Memory B cell (primary cell): ENCODE measurements around the gene MPRIP.

Experiments used
- ATAC-seq: fragments of 150-1000 bp; cut with Tn5 transposase; 2 replicates; pipeline ENCODE4 v1.10.0; 2021; ENCODE audit warnings: low read depth, mild to moderate bottlenecking, moderate library complexity
- DNase-seq, 2 donors: peaks; one replicate each; pipeline ENCODE4 v3.0.0; 2022; ENCODE audit warnings: low spot score in 2 of 2
- H3K27ac Mint-ChIP-seq: one replicate; pipeline ENCODE4 v1.8.0; 2022; ENCODE audit warnings: mild to moderate bottlenecking, moderate library complexity, mixed read lengths
- H3K27me3 Mint-ChIP-seq: one replicate; pipeline ENCODE4 v1.8.0; 2022; ENCODE audit warnings: mixed read lengths
- H3K36me3 Mint-ChIP-seq: one replicate; pipeline ENCODE4 v1.8.0; 2022; ENCODE audit warnings: mild to moderate bottlenecking, mixed read lengths
- H3K4me1 Mint-ChIP-seq: one replicate; pipeline ENCODE4 v1.8.0; 2022; ENCODE audit warnings: mixed read lengths
- H3K4me3 Mint-ChIP-seq: one replicate; pipeline ENCODE4 v1.8.0; 2022; ENCODE audit warnings: mild to moderate bottlenecking, moderate library complexity, mixed read lengths
- H3K9me3 Mint-ChIP-seq: one replicate; pipeline ENCODE4 v1.8.0; 2022; ENCODE audit warnings: mixed read lengths

The MPRIP gene

DNA sequence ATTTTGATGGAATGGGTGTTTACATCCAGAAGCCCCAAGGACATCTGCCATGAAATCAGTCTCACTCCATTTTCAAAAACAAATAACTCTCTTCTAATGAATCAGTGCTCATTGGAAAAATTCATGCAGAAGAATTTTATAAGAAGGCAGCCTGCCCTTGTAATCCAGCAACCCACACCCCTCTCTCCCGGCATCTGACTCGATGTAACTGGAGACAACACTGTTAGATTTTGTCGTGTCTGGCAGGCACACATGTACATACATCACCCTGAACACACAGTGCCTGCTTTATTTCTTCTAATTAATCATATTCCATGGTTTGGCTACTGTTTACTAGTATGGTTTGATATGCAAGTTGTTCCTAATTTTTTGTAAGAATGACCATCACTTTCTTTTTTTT is 175.7 kb downstream of the MPRIP start:
- Mint-ChIP-seq H3K27me3 (no peaks in the 10 kb centered on the region), H3K27ac (no peak overlapping the region), H3K4me3 (no peak overlapping the region), H3K4me1 (no peaks in the 10 kb centered on the region), H3K36me3 (peaks cover 30% of the 10 kb centered on the region), H3K9me3 (no peaks in the 10 kb centered on the region)
- no peak for DNase-seq
- ATAC-seq: no peak

DNA sequence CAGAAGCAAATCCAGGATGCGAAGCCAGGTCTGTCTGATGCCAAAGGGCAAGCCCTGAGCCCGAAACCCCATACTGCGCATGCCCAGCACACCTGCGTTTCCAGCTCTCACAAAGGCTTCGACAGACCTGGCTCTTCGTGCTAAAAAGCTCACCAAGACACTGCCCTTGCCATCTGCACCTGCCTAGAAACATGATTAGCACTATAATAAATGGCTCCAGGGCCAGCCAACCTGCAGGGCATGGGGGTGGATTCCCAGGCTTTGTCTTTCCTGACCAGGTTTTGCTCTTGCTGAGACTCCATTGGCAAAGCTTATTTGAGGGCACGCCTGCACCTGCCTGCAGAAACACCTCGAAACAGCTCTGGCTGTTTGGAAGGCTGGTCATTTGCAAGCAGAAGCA is 178.3 kb downstream of the MPRIP start:
- Mint-ChIP-seq H3K4me3 (no peak overlapping the region), H3K27me3 (no peaks in the 10 kb centered on the region), H3K4me1 (no peaks in the 10 kb centered on the region), H3K36me3 (peaks cover 39% of the 10 kb centered on the region), H3K9me3 (no peaks in the 10 kb centered on the region), H3K27ac (no peak overlapping the region)
- DNase-seq (no peak), ATAC-seq (no peak)

DNA sequence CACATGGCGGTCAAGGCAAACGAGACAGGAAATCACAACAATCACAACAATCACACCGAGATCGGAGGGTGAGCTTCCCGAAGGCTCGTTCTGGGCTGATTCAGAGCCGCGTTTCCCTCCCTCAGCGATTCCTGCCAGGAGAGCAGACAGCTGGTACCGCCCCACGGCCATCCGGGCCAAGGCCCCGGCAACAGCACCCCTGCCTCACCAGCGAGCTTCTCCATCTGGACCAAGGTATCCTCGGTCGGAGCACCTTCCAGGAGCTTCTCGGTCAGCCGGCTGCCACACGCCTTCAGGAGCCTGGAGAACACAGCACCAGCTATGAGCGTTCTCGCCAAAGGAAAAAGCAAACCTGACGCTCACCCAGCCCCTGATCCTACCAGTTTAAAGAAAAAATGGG is 179.1 kb downstream of the MPRIP start:
- DNase-seq: no peak
- H3K4me1 Mint-ChIP-seq: no peaks in the 10 kb centered on the region
- no peak overlapping the region for H3K27ac Mint-ChIP-seq
- H3K27me3 Mint-ChIP-seq: no peaks in the 10 kb centered on the region
- no peak overlapping the region for H3K4me3 Mint-ChIP-seq
- no peak for ATAC-seq
- H3K36me3 Mint-ChIP-seq: peaks cover 39% of the 10 kb centered on the region
- H3K9me3 Mint-ChIP-seq: no peaks in the 10 kb centered on the region

DNA sequence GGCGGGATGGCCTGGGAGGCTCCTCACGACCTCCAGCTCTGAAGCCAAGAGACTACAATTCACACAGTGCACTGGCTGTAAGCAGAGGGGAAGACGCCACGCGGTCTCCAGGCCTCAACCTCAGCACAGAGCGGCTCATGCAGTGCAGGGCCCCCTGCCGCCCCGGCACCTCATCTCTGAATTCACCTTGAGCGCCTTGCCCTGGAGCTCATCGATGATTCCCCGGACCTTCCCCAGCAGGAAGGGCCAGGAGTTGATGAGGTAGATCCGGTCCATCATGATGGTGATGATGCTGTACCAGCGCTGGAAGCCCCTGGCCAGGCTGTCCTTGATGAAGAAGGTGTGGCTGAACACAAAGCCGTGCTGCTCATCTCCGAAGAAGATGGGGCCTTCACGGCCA is 181.5 kb downstream of the MPRIP start:
- no peak overlapping the region for H3K4me3 Mint-ChIP-seq
- ATAC-seq: no peak
- H3K27ac Mint-ChIP-seq: no peak overlapping the region
- no peaks in the 10 kb centered on the region for H3K4me1 Mint-ChIP-seq
- no peaks in the 10 kb centered on the region for H3K27me3 Mint-ChIP-seq
- H3K9me3 Mint-ChIP-seq: no peaks in the 10 kb centered on the region
- peaks cover 35% of the 10 kb centered on the region for H3K36me3 Mint-ChIP-seq
- no peak for DNase-seq

DNA sequence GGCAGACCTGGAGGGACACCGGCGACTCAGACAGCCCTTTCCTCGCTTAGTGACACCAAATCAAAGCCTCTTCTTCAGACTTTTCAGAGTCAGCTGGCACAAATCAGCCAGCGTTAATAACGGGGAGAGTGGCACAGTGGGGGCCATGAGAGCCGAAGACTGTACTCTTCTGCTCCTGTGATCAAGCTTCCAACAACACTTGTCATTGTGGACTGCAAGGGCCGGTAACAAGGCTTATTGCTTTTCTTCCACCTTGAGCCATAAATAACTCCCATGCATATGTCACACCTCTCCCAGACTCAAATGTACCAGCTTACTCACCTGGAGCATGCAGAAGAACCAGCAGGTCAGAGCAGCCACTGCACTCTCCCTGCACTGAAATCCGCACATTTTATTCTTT is 181.9 kb downstream of the MPRIP start:
- Mint-ChIP-seq H3K4me1 (no peaks in the 10 kb centered on the region), H3K4me3 (no peak overlapping the region), H3K36me3 (peaks cover 37% of the 10 kb centered on the region), H3K9me3 (no peaks in the 10 kb centered on the region), H3K27me3 (no peaks in the 10 kb centered on the region), H3K27ac (no peak overlapping the region)
- DNase-seq: no peak
- ATAC-seq: no peak

DNA sequence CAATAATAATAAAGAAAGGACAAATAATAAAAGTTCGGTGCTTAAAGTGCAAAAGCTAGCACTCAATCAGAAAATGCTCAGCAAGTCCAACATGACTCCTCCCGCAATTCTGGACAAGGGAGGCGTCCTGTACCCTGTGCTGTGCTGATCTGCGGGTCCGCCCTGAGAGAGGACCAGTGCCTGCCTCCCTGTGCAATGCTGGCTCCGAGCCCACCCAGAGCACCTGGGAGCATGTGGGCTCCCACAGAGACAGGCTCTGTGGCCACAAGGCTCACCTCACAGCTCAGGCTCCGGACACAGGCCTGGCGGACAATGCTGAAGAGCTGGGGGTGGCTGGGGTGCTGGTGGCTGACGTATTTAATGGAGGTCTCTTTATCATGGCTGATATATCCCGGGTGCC is 183.6 kb downstream of the MPRIP start:
- DNase-seq (no peak), ATAC-seq (no peak)
- Mint-ChIP-seq H3K36me3 (peaks cover 38% of the 10 kb centered on the region), H3K27ac (no peak overlapping the region), H3K9me3 (no peaks in the 10 kb centered on the region), H3K4me1 (no peaks in the 10 kb centered on the region), H3K4me3 (no peak overlapping the region), H3K27me3 (no peaks in the 10 kb centered on the region)

DNA sequence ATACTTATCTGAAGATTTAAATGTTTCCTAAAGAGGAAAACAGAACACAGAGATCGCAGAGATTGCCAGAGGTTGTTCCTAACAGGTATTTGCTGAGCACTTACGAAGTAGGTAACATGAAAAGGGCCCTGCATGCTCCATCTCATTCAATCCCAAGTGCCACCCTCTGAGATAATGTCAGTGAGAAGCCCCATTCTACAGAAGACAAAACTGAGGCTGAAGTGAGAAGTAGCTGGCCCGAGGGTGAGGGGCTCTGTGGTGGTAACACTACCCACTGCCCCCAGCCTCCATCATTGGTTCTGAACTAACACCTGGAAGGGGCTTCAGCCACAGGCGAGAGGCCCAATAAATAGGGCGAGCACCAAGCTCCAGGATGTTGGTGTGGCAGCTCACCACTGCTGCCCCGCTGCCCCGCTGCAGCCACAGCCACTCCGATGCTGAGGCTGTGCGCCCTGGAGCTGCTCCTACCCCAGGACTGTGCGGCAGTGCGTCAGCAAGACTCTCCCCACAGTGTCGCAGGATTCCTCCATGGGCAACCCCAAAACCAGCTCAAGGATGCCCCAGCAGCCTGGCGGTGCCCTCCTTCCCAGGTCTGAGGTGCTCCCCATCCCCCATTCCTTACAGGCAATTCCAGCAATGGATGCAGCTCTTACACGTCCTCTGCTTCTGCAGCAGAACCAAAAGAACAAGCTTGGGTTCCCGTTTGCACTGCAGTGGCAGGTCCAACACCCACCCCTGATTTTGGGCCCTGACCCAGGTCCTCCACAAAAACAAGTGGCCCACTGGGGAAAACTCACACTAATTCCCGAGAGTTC is 184.4 kb downstream of the MPRIP start:
- Mint-ChIP-seq H3K27ac (no peak overlapping the region), H3K9me3 (no peaks in the 10 kb centered on the region), H3K36me3 (peaks cover 38% of the 10 kb centered on the region), H3K4me1 (peaks cover under 1% of the 10 kb centered on the region), H3K4me3 (no peak overlapping the region), H3K27me3 (no peaks in the 10 kb centered on the region)
- DNase-seq: no peak
- no peak for ATAC-seq

DNA sequence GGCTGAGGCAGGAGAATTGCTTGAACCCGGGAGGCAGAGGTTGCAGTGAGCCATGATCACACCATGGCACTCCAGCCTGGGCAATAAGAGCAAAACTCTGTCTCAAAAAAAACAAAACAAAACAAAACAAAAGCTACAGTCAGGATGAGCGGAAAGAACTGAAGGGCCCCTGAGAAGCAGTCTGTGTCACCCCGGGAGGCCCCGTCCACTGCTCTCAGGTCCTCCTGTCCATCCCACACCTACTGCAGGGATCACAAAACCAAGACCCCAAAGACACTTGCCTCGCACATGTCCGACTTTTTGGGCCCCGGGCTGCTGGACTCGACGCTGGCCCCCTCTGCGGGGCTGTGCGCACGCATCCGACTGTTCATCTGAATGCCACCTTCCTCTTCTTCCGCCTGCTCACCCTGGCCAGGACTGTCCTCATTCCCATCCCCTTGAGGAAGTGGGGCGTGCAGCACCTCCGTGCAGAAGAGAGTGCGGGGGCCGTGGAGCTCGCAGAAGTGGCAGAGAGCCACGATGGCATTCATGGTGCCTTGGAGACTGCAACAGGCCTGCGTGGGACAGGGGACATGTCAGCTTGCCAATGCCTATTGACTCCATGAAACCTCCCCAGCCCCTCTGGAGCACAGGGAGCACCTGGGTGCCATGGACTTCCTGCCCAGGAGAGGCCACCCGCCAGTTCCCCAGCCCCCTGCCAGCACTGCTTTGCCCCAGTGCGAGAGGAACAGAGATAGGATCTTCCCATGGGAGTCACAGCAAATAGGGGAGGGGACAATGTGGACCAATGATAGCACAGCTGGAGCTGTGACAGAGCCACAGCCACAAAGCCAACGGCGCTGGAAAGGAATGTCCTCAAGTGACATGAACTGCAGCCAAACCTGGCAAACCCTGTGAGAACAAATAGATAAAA is 185.6 kb downstream of the MPRIP start:
- Mint-ChIP-seq H3K9me3 (no peaks in the 10 kb centered on the region), H3K4me3 (no peak overlapping the region), H3K27ac (no peak overlapping the region), H3K27me3 (no peaks in the 10 kb centered on the region), H3K4me1 (peaks cover 2% of the 10 kb centered on the region), H3K36me3 (peaks cover 42% of the 10 kb centered on the region)
- DNase-seq: no peak
- no peak for ATAC-seq

DNA sequence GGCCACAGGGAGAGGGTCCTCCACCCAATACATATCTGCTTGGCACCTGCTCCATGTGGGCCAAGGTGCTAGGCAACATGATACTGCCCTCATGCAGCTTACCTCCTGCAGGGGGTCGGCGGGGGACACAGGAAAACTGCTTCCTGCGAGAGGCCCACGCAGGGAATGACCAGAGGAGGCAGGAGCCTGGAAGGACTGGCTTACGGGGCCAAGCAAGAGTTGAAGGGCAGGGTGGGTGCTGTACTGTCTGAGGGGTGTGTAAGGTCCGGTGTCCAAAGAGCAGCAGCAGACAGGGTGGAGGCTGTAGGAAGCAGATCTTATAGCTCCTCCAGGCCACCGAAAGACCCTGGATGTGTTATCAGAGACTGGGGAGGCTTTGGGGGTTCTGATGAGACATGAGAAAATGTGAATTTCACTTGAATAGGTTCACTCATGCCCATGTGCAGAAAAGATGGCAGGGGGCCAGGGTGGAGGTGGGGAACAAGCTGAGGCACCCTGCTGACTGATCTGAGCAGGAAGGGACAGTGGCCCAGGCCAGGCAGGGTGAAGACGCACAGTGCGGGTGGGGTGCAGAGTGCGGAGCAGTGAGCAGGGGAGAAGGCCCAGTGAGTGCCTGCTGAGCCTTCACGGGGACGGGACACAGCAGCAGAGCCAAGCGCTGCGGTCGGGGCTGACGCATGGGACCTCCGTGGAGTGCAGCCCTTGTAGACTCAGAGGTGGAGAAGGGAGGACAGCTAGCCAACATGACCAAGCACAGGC is 186.4 kb downstream of the MPRIP start:
- H3K27ac Mint-ChIP-seq: no peak overlapping the region
- H3K4me1 Mint-ChIP-seq: peaks cover 2% of the 10 kb centered on the region
- DNase-seq (no peak), ATAC-seq (no peak)
- no peaks in the 10 kb centered on the region for H3K9me3 Mint-ChIP-seq
- no peak overlapping the region for H3K4me3 Mint-ChIP-seq
- no peaks in the 10 kb centered on the region for H3K27me3 Mint-ChIP-seq
- peaks cover 40% of the 10 kb centered on the region for H3K36me3 Mint-ChIP-seq

DNA sequence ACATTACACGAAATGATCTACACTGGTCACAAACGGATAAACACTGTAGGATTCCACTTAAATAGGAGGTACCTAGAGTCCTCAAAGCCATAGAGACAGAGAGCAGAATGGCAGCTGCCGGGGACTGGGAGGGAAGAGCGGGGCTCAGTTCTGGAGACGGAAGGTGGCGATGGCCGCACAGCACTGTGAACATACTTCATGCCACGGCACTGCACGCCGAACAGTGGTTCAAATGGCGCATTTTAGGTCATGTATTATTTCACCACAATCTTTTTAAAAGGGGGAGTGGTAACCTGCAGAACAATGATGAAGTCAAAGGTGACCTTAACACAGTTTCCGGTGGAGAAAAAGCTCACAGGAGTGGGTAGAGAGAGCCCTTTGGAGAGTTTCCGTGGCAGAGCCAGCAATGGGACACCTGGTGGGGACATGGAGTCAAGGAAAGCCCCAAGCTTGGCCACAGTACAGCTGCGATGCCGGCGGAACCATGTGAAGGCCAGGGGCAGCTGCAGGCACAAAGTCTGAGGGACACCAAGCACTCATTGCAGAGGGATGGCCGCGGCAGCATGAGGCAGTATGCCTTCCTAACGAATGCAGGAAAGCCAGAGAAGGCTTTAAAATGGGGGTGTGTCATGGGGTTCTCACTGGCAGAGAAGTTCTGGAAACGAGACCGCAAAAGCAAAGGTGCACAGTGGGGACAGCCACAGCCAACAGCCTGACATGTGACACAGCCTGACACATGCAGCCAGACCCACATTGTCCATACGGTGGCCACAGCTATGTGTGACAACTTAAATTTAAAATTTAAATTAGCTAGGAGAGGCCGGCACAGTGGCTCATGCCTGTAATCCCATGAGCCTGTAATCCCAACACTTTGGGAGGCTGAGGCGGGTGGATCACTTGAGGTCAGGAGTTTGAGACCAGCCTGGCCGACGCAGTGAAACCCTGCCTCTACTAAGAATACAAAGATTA is 187.4 kb downstream of the MPRIP start:
- no peak overlapping the region for H3K27ac Mint-ChIP-seq
- DNase-seq: no peak
- H3K9me3 Mint-ChIP-seq: no peaks in the 10 kb centered on the region
- peaks cover 36% of the 10 kb centered on the region for H3K36me3 Mint-ChIP-seq
- no peak for ATAC-seq
- no peak overlapping the region for H3K4me3 Mint-ChIP-seq
- peaks cover 2% of the 10 kb centered on the region for H3K4me1 Mint-ChIP-seq
- H3K27me3 Mint-ChIP-seq: no peaks in the 10 kb centered on the region

DNA sequence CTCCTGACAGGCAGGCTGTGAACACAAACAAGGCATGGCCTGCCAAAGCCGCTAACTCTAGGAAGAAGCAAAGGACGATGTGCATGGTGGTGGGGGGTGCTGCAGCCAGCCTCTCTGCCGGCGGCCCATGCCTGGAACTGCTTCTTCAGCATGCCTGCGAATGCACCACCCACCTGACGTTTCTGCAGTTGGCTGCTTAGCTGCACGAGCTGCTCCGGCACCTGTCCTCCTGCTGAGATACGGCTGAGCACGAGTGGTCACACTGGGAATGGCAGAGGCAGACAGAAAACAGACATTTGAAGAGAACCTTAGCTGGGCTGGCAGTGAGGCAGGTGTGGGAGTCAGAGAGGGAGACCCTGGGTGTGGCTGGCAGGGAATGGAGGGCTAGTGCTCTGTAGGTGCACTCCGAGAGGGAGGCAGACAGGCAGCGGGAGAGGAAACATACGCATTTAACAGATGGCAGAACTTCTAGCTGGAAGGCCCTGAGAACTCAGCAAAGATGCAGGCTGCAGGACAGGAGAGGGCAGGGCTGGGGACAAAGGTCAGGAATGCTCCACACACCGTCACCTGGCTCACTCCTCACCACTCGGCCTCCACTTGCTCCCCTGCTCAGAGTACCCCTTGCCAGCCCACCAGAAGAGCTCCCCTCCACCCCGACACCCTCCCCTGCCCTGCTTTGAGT is 189.5 kb downstream of the MPRIP start:
- Mint-ChIP-seq H3K36me3 (peaks cover 27% of the 10 kb centered on the region), H3K4me1 (peaks cover 17% of the 10 kb centered on the region), H3K27ac (no peak overlapping the region), H3K9me3 (no peaks in the 10 kb centered on the region), H3K27me3 (no peaks in the 10 kb centered on the region), H3K4me3 (no peak overlapping the region)
- ATAC-seq (no peak), DNase-seq (no peak)

DNA sequence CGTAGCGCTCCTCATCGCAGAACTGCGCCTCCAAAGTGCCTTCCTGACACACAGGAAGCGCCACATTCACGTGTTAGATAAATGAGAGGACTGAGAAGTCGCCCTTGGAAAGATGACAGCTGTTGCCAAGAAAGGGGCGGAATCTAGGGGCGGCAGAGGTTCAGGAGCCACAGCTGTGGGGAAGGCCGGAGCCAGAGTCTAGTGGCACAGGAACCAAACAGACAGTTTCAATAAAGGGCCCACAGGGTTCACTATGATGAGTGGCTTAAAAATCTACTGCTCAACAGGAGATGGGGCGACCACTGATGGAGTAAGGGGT is 190.0 kb downstream of the MPRIP start:
- no peaks in the 10 kb centered on the region for H3K9me3 Mint-ChIP-seq
- ATAC-seq (no peak), DNase-seq (no peak)
- H3K27ac Mint-ChIP-seq: no peak overlapping the region
- H3K4me3 Mint-ChIP-seq: no peak overlapping the region
- peaks cover 27% of the 10 kb centered on the region for H3K36me3 Mint-ChIP-seq
- peaks cover 19% of the 10 kb centered on the region for H3K4me1 Mint-ChIP-seq
- no peaks in the 10 kb centered on the region for H3K27me3 Mint-ChIP-seq
